Activated CD4-positive, alpha-beta T cell treated with anti-CD3 and anti-CD28 coated beads for 24 hours (primary cell): ENCODE results near the gene NSFL1C.
"Not testable (repeated sequence)": the region's sequence is repeated elsewhere in the genome, so short reads cannot be mapped to it uniquely, and the experiment has no call there.

Source experiments
- DNase-seq, 2 donors: peaks; one replicate each; pipeline ENCODE4 v3.0.0-alpha.2; 2020; ENCODE audit warnings: low read depth in 2 of 2

NSFL1C gene

DNA sequence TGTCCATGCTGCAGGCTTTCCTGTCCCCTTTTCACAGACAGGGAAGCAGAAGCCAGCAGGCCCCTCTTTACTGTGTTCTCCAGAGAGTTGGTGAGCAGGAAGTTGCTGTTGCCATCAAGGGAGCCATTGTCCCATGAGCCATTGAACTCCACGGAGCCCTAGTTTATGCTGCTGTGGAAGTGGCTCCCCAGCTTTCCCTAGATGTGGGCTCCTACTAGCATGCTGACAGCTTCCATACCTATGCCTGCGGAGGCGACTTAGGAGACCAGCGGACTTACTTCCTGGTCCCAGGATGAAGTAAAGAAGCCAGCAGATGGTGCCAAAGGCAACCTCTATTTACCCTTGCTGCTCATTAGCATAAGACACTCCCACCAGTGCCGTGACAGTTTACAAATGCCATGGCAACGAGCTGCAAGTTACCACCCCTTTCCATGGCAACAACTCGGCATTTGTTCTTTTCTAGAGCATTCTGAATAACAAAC lies 43.0 kb downstream of the NSFL1C start:
- DNase-seq: no peak

DNA sequence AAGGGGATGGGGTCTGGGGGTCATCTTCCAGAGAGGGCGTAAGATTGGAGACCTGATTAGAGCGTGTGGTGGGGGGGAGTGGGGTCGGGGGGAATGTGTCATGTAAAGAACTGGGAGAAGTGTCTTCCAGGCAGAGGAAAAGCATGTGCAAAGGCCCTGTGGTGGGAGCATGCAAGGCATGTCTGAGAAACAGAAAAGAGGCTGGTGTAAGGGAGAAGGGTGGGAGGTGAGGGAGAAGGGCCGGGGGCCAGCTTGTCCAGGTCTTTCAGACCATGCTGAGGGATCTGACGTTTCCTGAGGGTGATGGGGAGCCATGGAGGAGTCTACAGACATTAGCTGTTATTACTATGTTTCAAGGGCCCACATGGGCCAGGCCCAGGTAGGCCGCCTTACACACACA lies 43.4 kb downstream of the NSFL1C start:
- no peak for DNase-seq

DNA sequence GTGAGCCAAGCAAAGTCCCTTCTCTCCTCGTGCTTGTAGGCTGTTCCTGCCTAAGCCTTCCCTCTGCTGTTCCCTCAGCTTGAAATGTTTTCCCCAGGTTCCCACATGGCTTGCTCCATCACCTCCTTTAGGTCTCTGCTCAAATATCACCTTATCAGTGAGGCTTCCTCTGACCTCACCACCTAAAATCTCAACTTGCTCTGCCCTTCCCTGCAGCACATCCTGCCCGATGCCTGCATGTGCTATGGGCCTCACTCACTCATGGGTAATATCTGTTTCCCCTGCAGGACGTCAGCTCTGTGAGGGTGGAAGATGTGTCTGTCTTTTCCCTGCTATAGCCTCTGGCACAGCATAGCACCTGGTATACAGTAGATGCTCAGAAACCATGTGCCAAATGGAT lies 43.9 kb downstream of the NSFL1C start:
- no peak for DNase-seq

DNA sequence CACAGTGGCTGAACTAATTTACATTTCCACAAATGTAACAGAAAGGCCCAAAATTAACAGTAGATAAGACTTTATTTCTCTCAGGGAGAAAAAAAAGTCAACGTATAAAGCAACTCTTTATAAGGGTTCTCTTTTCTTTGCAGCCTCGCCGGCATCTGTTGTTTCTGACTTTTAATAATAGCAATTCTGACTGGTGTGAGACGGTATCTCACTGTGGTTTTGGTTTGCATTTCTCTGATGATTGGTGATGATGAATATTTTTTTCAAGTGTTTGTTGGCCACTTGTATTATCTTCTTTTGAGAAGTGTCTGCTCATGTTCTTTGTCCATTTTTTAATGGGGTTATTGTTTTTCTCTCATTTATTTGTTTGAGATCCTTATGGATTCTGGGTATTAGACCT lies 46.6 kb downstream of the NSFL1C start:
- no peak for DNase-seq

DNA sequence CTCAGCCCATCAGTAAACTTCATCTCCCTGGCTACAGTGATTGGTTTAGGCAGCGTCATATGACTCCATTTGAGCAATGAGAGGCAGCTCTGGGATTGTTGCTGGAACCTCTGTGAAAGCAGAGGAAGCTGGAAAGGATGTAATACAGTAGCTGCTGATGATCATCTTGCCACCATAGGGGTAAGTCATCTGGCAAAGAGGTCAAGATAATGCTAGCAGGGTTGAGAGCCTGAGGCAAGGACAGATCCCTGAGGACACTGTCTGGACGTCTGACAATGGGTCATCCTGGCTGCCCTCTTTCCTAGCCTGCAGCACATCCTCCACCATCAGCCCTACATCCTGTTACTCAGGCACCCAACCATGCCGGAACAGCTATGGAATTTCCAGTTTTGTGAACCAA lies 48.3 kb downstream of the NSFL1C start:
- no peak for DNase-seq

DNA sequence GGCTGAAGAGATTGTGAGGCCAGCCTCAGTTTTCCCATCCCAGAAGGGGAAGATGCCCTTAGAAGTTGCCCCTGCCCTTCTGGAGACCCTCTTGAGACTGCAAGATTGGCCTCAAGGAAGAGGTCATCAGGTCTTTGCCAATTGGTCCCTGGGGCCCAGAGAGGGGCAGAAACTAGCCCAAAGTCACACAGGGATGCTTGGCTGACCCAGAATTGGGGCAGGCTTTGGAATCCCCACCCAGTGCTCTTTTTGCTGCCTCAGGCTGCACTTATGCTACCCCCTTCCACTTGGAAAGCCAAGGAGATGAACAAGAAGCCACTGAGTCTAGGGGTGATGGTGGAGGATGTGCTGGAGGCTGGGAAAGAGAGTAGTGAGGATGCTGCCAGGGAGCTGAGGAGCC lies 48.9 kb downstream of the NSFL1C start:
- no peak for DNase-seq

DNA sequence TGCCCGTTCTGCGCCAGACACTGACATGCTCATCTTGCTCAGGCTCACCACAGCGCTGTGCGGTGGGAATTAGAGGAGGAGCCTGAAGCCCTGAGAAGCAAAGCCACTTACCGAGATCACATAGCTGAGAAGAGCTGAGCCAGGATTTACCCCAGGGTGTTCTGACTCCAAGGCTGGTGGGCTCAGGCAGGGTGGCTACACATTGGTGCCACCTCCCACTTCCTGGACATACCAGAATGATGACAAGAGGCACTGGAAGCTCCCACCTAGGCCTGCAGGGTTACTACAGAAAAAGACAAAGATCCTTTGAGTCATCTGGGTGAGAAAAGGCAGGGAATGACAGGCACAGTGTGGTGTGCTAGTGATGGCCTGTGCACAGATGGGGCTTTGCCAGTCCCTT lies 49.4 kb downstream of the NSFL1C start:
- no peak for DNase-seq

DNA sequence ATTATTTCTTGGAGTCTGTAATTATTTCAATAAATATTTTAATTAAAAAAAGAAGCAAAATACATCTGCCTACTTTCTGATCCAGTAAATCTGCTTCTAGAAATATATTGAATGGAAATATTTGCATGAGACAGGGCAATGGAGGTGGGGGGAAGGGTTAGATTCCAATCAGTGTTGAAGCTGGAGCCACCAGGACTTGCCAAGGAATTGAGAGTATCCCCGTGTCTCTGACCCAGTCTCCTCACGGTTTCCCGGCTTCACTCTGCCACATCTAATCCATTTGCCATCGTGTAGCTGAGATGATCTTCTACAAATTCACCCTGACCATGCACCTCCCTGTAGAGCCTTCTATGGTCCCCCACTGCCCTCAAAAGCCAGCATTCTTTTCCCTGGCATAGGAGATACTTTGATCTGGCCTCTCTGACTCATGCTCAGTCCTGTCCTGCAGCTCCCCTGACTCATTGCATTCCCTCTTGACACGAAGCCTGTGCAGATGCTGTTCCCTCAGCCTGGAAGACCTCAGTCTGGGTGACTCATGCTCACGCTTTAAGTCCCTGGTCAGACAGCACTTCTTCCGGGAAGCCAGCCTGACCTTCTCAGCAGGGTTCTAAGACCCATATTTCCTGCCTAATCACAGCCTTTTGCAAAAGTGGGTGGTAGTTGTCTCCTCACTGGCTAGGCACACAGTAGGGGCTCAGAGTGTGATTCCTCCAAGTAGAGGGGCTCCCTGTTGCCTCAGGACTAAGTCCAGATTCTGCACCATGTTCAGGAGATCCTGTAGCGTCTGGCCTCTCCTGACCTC lies 50.8 kb downstream of the NSFL1C start:
- no peak for DNase-seq

DNA sequence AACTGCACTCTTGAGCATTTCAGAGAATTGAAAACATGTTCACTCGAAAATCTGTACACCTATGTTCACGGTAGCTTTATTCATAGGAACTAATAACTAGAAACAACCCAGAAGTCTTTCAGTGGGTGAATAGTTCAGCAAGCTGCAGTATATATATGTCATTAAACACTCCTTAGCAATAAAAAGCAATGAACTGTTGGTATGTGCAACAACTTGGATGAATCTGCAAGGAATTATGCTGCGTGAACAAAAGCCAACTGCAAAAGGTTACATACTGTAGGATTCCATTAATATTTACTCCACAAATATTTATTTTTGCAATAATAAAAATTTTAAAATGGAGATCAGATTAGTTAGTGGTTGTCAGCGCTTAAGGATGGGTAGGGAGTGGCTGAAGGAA lies 51.7 kb downstream of the NSFL1C start:
- no peak for DNase-seq

DNA sequence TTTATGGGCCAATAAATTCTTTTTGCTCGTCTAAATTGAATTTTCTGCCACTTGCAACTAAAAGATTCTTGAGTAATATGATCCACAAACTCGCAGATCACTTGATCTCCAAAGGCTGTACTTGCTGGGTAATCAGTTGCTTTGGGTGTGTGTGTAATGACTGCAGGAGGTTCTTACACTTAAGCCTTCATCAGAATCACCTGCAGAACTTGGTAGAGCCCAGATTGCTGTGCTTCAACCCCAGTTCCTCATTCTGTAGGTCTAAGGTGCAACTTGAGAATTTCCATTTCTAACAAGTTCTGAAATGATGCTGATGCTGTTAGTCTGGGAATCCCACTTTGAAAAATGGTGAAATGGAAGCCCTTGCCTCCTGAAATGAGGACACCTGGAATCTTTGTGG lies 60.8 kb downstream of the NSFL1C start:
- no peak for DNase-seq

DNA sequence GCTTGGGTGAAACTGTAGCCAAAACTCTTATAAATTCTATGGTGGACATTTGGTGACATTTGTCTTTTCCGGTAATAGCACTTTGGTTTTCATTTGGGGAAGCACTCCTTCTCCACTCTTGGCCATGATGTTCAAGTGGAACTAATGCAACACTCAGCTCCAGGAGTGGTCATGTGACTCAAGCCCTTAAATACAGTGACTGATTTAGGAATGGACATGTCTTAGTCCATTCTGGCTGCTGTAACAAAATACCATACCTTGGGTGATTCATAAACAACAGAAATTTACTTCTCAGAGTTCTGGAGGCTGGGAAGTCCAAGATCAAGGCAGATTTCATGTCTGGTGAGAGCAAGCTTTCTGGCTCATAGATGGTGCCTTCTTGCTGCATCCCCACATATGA lies 63.0 kb downstream of the NSFL1C start:
- DNase-seq: no peak

DNA sequence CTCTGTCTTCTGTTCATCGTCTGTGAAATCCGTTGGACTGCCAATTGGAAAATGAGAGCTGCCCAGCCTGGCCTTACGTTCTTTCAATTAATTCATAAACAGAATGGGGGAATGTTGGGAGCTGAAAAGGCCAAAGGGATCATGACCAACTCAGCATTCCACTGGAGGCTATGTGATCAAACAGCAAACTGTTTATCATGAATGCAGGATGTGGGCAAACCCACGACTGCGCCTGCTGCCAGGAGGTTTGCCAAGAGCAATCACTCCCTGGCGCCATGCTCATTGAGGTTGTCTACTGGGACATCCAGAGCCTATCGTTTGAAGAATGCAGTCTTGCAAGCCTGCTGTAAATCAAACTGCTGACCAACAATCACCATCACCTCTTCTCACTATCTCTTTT lies 64.5 kb downstream of the NSFL1C start:
- no peak for DNase-seq

DNA sequence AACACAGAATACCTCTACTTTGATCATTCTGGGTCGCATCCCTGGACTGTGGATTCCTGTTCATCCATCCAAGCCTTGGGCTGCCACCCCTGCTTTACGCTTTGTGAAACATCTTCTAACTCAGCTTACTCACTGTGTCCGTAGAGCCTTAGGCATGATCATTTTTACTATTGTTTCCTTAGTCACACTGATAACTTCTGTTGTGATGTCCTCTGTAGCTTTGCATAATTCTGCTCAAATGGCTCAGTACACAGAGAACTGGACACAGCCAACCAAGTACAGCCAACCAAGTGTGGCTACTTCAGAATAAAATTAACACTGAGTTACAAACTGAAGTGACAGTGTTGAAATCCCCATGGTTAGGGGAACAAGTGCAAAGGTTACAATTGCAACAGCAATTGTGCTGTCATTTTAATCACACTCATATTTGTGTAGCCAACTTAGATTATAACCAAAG lies 65.2 kb downstream of the NSFL1C start:
- no peak for DNase-seq

DNA sequence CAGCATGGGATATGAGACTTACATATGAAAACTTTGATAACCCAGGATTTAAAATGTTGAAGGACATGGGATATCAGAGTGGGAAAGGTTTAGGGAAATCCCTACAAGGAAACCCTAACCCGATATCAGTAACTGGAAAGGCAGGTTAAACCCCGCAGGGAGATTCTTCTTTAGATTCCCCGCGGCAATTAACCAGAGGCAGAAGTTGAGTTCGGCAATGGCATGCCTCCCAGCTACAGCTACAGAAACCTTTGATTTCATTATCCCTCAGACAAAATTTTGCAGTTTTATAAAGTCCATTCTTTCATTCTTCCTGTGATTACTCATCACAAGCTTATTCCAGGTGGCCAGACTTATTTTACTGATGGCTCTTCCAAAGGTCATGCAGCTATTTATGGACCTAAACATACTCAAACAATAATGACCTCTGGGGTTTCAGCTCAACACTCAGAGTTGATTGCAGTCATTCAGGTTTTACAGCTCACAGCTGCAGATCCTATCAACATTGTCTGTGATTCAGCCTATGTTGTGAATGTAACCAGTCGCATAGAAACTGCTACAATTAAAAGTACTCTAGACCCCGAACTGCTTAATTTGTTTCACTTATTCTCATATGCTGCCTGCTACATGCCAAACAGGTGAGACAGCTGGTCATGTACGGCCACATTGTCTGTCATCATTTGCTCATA lies 66.8 kb downstream of the NSFL1C start:
- not testable (repeated sequence) for DNase-seq

DNA sequence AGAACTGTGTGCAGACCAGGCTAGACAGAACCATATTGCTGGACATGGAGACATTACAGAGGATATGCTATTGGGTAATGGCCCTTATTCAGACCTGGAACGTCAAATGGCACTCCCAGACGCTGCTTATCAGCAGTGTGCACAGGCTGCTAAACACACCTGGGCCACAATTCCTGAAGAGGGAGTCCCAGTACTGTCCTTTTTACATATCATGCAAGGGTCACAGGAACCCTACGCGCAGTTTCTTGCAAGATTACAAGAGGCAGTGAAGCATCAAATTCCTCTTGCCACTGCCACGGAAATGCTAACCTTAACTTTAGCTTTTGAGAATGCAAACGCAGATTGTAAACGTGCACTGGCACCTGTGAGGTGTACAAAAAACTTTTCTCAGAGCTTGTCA lies 68.5 kb downstream of the NSFL1C start:
- DNase-seq: not testable (repeated sequence)

DNA sequence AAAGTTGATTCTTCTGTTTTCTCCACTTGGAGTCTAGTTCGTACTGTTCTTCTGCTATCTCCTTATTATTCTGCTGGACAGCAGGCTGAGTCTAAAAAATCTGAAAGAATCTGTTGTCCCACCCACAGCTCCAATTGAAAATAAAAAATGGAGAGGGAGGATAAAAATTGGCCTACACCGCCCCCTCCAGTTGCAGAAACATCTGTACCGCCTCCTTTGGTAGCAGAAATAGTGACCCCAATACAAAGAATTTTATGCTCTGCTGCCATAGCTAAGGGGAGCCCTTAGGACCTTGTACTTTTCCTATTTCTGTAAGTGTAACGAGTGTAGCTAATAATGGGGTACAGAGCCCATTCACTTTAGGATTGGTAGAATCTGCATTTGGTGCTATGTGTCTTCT lies 68.9 kb downstream of the NSFL1C start:
- no peak for DNase-seq

DNA sequence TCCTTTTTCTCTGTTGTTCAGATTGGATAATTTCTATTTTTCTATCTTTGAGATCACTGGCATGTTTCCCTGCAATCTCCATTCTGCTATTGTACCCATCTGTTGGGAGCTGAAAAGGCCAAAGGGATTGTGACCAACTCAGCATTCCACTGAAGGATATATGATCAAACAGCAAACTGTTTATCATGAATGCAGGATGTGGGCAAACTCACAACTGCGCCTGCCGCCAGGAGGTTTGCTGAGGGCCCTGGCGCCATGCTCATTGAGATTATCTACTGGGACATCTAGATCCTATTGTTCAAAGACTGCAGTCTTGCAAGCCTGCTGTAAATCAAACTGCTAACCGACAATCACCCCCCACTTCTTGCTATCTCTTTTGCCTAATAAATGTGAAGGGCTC lies 69.9 kb downstream of the NSFL1C start:
- no peak for DNase-seq

DNA sequence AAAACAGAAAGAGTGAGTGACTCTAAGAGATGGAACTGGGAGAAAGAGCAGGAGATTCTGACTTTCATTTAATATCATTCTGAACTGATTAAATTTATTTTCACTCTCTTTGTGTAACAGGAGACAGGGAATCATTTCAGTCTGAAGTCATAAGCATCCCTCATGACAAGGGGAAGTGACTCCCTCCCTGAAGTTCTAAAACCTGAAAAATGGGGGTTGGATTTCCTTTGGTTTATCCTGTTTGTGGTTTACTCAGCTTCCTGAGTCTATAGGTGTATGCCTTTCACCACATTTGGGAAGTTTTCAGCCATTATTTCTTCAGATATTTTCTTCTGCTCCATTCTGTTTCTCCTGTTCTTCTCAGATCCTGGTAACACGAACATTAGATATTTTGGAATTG lies 70.4 kb downstream of the NSFL1C start:
- DNase-seq: no peak

DNA sequence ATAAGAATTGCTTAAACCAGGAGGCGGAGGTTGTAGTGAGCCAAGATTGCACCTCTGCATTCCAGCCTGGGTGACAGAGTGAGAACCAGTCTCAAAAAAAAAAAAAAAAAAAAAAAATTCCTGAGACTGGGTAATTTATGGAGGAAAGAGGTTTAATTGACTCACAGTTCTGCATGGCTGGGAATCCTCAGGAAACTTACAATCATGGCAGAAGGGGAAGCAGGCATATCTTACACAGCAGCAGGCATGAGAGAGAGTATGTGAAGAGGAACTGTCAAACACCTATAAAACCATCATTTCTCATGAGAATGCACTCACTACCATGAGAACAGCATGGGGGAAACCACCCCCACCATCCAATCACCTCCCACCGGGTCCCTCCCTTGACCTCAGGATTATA lies 72.0 kb downstream of the NSFL1C start:
- DNase-seq: no peak

DNA sequence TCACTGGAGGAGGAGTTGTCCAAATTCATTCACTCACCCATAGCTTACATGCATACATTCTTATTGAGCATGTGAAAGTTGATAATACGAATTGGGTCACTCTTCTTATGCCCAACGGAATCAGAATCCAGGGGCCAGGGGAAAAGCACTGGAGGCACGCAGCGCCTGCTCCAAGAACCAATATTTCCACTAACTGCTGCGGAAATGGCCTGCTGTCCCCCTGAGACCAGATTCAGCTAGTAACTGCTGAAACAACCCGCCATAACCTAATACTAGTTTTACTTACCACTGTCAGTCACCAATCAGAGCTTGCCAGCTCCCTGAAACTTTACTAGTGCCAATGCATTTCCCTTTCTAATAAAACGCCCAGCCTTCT lies 73.2 kb downstream of the NSFL1C start:
- DNase-seq: no peak

DNA sequence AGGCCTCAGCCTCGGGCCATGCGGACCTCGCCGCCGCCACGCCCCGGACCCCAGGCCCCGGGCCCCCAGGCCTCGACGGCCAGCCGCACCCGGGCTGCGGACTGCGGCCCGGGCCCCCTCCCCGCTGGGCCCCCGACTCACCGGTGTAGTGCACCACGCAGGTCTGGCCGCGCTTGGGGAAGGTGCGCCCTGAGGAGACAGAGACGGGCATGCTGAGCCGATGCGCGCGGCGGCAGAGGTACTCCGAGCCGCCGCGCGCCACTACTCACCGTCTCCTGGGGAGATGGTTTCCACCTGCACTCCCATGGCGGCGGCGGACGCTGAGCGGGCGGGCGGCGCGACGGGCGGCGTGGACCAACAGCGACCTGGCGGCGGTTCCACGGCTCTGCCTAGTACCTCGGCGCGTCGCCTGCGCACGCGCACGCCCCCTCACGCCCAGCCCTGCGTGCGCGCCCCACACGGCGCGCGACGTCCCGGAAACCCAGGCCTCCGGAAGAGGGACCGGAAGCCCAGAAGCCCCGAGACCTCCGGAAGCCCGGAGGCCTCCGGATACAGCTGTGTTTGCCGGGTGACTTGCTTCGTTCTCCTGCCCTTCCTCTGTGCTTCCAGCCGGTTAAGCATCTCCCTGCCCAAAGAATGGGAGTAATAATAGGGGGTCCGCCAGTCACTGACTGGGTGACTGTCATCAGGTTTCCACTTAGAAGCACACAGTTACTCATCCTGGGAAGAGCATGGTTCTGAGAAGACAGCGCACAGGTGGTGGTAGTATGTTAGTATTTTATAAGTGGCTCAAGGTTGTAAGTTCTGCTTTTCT lies 73.7 kb downstream of the NSFL1C start, which contains the start of gene FKBP1A:
Gene FKBP1A, minus strand, starts transcription at position 362 of the 814 bp plus-strand sequence. Its CDS starts 56 bp downstream, at position 306.
- peak; percentile 83 for DNase-seq

DNA sequence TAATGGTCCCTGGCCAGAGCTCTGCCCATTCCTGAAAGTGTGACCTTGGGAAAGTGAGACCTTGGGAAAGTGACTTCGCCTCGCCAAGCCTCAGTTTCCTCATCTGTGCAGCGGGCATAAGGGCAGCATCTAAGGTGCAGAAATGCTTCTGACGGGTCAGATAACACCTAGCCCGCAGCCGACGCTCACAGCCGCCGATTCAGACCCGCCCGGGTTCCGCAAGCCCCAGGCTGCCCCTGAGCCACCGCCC lies 74.3 kb downstream of the NSFL1C start:
- DNase-seq: no peak
